Measurements from ENCODE around the gene ANKFY1. TPM values are rescaled to one million over a fixed set of nuclear protein-coding genes. Genes with fewer than 3 reads are reported as not detected.
A peak's percentile ranks its signal among the peaks of the same experiment; 100 is the strongest.
"Not testable (repeated sequence)": the region's sequence is repeated elsewhere in the genome, so short reads cannot be mapped to it uniquely, and the experiment has no call there.

ANKFY1 gene
- total RNA-seq, 1 donor from 2014 or later: 51.9 TPM

GRCh38 chr17:4287710-4288109, 23.9 kb upstream of the ANKFY1 start:
- H3K4me3 Mint-ChIP-seq (ENCODE audit: low read depth): no peak overlapping the region
- H3K9me3 Mint-ChIP-seq: no peaks in the 10 kb centered on the region
- H3K4me1 Mint-ChIP-seq (ENCODE audit: low read depth): peaks cover 3% of the 10 kb centered on the region
- no peak for DNase-seq (ENCODE audit: low spot score)
- intact Hi-C loops (cut with micrococcal nuclease): no loop called here
- no peaks in the 10 kb centered on the region for H3K27me3 Mint-ChIP-seq (ENCODE audit: low read depth)
- no peak overlapping the region for H3K27ac Mint-ChIP-seq
- H3K36me3 Mint-ChIP-seq (ENCODE audit: low read depth): peaks cover 41% of the 10 kb centered on the region

DNA sequence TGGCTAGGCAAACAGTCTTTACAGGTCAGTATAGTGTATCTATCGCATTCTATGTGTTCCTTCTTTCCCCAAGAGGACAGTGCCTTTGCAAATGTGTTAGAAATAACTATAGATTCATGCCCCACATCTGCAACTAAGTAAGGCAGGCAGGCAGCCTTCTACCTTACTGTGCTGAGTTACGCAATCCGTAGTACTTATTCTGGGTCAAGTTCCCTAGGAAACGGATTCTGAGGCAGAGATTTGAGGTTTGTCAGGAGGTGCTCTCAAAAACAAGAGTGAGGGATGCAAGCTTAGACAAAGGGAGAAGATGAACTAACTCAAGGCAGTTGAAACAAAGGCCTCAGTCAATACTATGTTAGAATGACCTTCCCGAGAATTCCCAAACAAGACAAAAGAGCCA, 12.7 kb upstream of the ANKFY1 start:
- H3K9me3 Mint-ChIP-seq: no peaks in the 10 kb centered on the region
- peaks cover 3% of the 10 kb centered on the region for H3K4me1 Mint-ChIP-seq (ENCODE audit: low read depth)
- H3K27me3 Mint-ChIP-seq (ENCODE audit: low read depth): no peaks in the 10 kb centered on the region
- H3K36me3 Mint-ChIP-seq (ENCODE audit: low read depth): peaks cover 40% of the 10 kb centered on the region
- H3K4me3 Mint-ChIP-seq (ENCODE audit: low read depth): no peak overlapping the region
- intact Hi-C loops (cut with micrococcal nuclease): no loop called here
- DNase-seq (ENCODE audit: low spot score): no peak
- H3K27ac Mint-ChIP-seq: no peak overlapping the region

DNA sequence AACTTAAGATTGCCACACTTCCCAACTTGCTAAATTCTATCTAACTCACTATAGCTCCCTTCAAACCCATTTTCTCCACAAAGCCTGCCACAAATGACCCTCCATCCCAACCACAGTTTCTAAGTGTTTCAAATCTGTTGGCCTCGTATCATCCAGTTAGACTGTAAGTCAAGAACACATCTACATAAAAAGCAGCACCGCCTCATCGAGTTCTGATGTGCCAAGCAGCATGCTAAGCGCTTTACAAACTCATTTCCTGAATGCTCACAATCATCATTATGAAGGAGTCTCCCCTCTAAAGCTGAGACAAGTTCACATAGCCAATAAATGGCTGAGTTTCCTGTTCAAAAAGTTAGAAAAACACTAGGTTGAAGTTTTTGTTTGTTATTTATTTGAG, 9.2 kb upstream of the ANKFY1 start:
- H3K9me3 Mint-ChIP-seq: no peaks in the 10 kb centered on the region
- no peak for DNase-seq (ENCODE audit: low spot score)
- intact Hi-C loops (cut with micrococcal nuclease): no loop called here
- no peaks in the 10 kb centered on the region for H3K27me3 Mint-ChIP-seq (ENCODE audit: low read depth)
- no peak overlapping the region for H3K27ac Mint-ChIP-seq
- H3K4me1 Mint-ChIP-seq (ENCODE audit: low read depth): peaks cover 3% of the 10 kb centered on the region
- no peak overlapping the region for H3K4me3 Mint-ChIP-seq (ENCODE audit: low read depth)
- H3K36me3 Mint-ChIP-seq (ENCODE audit: low read depth): peaks cover 46% of the 10 kb centered on the region

DNA sequence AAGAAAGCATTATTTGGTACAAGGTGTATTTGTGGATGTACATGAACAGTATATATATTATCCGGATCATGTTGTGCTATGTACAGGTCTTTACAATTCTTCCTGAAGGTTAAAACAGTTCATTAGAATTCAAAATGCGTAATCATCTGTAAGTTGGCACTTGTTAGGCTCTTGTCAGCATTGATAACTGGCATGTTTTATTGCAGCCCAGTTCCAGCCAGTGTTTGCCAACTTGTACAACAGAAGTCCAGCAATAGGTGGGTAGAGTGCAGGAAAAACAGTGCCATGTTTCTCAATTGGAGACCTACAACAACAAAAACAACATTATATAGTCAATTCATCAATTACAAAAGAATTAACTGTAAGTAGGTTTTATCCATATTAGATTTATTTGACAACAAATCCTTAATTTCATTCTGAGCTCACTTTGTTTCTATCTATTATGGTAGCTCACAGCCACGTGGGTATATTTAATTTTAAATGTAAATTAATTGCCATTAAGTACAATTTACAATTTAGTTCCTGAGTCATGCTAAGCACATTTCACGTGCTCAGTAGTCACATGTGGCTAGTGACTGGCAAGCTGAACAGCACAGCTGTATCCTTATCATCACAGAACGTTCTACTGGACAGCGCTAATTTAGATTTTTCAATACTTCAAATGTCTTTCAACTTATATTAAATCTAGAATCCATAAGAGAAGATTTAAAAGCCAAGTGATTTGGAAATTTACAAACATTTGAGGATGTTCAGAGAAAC, 8.6 kb upstream of the ANKFY1 start:
- intact Hi-C loops (cut with micrococcal nuclease): no loop called here

GRCh38 chr17:4270736-4271135, 7.0 kb upstream of the ANKFY1 start:
- Mint-ChIP-seq H3K27me3 (ENCODE audit: low read depth) (no peaks in the 10 kb centered on the region), H3K4me1 (ENCODE audit: low read depth) (peaks cover 1% of the 10 kb centered on the region), H3K36me3 (ENCODE audit: low read depth) (peaks cover 36% of the 10 kb centered on the region), H3K27ac (no peak overlapping the region), H3K4me3 (ENCODE audit: low read depth) (no peak overlapping the region), H3K9me3 (no peaks in the 10 kb centered on the region)
- intact Hi-C loops (cut with micrococcal nuclease): no loop called here
- DNase-seq (ENCODE audit: low spot score): no peak

More for the DNA sequence above, 8.6 kb upstream of the ANKFY1 start:
- no peak for DNase-seq (ENCODE audit: low spot score)
- Mint-ChIP-seq H3K36me3 (ENCODE audit: low read depth) (peaks cover 46% of the 10 kb centered on the region), H3K27me3 (ENCODE audit: low read depth) (no peaks in the 10 kb centered on the region), H3K4me1 (ENCODE audit: low read depth) (peaks cover 3% of the 10 kb centered on the region), H3K27ac (no peak overlapping the region), H3K4me3 (ENCODE audit: low read depth) (no peak overlapping the region), H3K9me3 (no peaks in the 10 kb centered on the region)

- H3K4me1 Mint-ChIP-seq (ENCODE audit: low read depth): peaks cover 1% of the 10 kb centered on the region
- no peak overlapping the region for H3K27ac Mint-ChIP-seq
- no peak overlapping the region for H3K4me3 Mint-ChIP-seq (ENCODE audit: low read depth)
- no peaks in the 10 kb centered on the region for H3K27me3 Mint-ChIP-seq (ENCODE audit: low read depth)
- peaks cover 35% of the 10 kb centered on the region for H3K36me3 Mint-ChIP-seq (ENCODE audit: low read depth)
- DNase-seq (ENCODE audit: low spot score): no peak
- no peaks in the 10 kb centered on the region for H3K9me3 Mint-ChIP-seq
- intact Hi-C loops (cut with micrococcal nuclease): no loop called here
Observed at GRCh38 chr17:4269915-4270314, 6.1 kb upstream of the ANKFY1 start.

- Mint-ChIP-seq H3K27me3 (ENCODE audit: low read depth) (no peaks in the 10 kb centered on the region), H3K4me3 (ENCODE audit: low read depth) (no peak overlapping the region), H3K27ac (no peak overlapping the region), H3K36me3 (ENCODE audit: low read depth) (peaks cover 39% of the 10 kb centered on the region), H3K4me1 (ENCODE audit: low read depth) (peaks cover 17% of the 10 kb centered on the region), H3K9me3 (no peaks in the 10 kb centered on the region)
- no peak for DNase-seq (ENCODE audit: low spot score)
- intact Hi-C loops (cut with micrococcal nuclease): no loop called here
Observed at GRCh38 chr17:4267402-4267801, 3.6 kb upstream of the ANKFY1 start.

- DNase-seq (ENCODE audit: low spot score): no peak
- Mint-ChIP-seq H3K27ac (no peak overlapping the region), H3K9me3 (peaks cover 3% of the 10 kb centered on the region), H3K4me3 (ENCODE audit: low read depth) (no peak overlapping the region), H3K36me3 (ENCODE audit: low read depth) (peaks cover 40% of the 10 kb centered on the region), H3K27me3 (ENCODE audit: low read depth) (no peaks in the 10 kb centered on the region), H3K4me1 (ENCODE audit: low read depth) (peaks cover 21% of the 10 kb centered on the region)
- intact Hi-C loops (cut with micrococcal nuclease): no loop called here
Observed at GRCh38 chr17:4266550-4266949, 2.8 kb upstream of the ANKFY1 start.

- intact Hi-C loops (cut with micrococcal nuclease): loop anchor here (5.0 kb wide), 1 partner anchor 105 kb away; the partner anchor contains the start of gene UBE2G1
- DNase-seq (ENCODE audit: low spot score): no peak
- H3K27me3 Mint-ChIP-seq (ENCODE audit: low read depth): no peaks in the 10 kb centered on the region
- H3K27ac Mint-ChIP-seq: peak overlapping the region; percentile 63
- peaks cover 24% of the 10 kb centered on the region for H3K4me1 Mint-ChIP-seq (ENCODE audit: low read depth)
- H3K9me3 Mint-ChIP-seq: peaks cover 17% of the 10 kb centered on the region
- peak overlapping the region; percentile 85 for H3K4me3 Mint-ChIP-seq (ENCODE audit: low read depth)
- peaks cover 50% of the 10 kb centered on the region for H3K36me3 Mint-ChIP-seq (ENCODE audit: low read depth)
Observed at GRCh38 chr17:4262703-4263102, 1.1 kb downstream of the ANKFY1 start.

DNA sequence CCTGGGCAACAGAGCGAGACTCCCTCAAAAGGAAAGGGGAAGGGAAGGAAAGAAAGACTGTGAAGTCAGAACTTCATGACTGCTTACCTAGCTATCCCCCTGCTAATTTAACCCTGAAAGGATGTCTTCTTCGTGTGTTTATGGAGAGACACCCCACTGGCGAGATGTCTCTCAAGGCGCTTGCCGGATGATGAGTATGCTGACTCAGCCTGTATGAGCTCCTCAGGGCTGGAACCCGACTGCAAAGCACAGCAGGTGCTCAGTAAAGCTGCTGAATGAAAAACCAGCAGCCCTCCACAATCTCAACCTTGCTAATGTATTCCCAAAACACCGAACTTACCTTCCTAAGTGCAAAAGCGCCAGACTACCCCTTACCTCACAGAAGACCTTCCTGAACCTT, 2.3 kb downstream of the ANKFY1 start:
- Mint-ChIP-seq H3K36me3 (ENCODE audit: low read depth) (peaks cover 62% of the 10 kb centered on the region), H3K4me3 (ENCODE audit: low read depth) (peak overlapping the region; percentile 34), H3K27me3 (ENCODE audit: low read depth) (no peaks in the 10 kb centered on the region), H3K9me3 (peaks cover 25% of the 10 kb centered on the region), H3K27ac (no peak overlapping the region), H3K4me1 (ENCODE audit: low read depth) (peaks cover 36% of the 10 kb centered on the region)
- intact Hi-C loops (cut with micrococcal nuclease): loop anchor here (5.0 kb wide), 1 partner anchor 106 kb away; the partner anchor contains the start of gene UBE2G1
- DNase-seq (ENCODE audit: low spot score): no peak

DNA sequence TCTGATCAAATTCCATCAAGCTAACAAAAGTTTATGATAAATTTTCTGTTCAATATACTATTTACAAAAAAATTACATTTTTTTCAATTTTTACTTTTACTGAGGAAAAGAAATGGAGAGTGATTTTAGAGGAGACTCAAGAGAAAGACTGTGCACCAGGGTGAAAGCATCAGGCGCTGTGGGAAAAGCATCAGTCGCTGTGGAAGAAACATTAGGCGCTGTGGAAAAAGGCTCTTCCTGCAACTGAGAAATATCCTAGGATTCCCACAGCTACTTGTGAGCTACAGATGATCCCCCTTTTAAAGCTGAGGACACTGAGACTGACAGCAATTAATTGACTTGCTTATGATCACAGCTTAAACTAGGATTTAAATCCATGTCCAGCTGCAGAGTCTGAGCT, 4.9 kb downstream of the ANKFY1 start:
- Mint-ChIP-seq H3K27me3 (ENCODE audit: low read depth) (no peaks in the 10 kb centered on the region), H3K4me1 (ENCODE audit: low read depth) (peaks cover 29% of the 10 kb centered on the region), H3K27ac (no peak overlapping the region), H3K9me3 (peaks cover 25% of the 10 kb centered on the region), H3K4me3 (ENCODE audit: low read depth) (no peak overlapping the region), H3K36me3 (ENCODE audit: low read depth) (peaks cover 70% of the 10 kb centered on the region)
- intact Hi-C loops (cut with micrococcal nuclease): no loop called here
- DNase-seq (ENCODE audit: low spot score): no peak

DNA sequence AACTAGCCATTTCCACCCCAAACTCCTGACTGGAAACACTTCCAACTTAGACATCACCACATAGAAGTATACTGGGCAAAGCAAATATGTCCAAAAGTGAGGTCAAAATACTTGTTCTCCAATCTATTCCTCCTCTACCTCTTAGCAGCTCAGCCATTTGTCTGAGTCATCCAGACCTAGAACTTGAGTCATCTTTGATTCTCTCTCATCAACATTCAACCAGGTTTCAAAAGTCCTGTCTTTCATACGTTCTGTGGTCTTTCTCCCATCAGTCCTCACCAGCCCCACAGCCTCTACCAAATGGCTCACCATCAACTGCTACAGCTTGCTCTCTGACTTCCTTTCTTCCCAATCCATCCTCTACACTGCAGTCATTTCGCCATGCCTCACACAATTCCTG, 6.8 kb downstream of the ANKFY1 start:
- no peak overlapping the region for H3K4me3 Mint-ChIP-seq (ENCODE audit: low read depth)
- peak overlapping the region; percentile 28 for H3K27ac Mint-ChIP-seq

DNA sequence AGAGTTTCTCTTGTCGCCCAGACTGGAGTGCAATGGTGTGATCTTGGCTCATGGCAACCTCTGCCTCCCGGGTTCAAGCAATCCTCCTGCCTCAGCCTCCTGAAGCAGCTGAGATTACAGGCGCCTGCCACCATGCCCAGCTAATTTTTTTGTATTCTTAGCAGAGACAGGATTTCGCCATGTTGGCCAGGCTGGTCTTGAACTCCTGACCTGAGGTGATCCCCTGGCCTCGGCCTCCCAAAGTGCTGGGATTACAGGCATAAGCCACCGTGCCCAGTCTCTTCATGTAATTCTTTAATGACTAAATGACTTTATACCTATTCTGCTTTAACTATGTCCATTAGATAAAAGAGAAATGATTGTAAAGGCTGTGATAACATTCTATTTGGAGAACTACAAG, 8.5 kb downstream of the ANKFY1 start:
- Mint-ChIP-seq H3K4me1 (ENCODE audit: low read depth) (peaks cover 24% of the 10 kb centered on the region), H3K36me3 (ENCODE audit: low read depth) (peaks cover 51% of the 10 kb centered on the region)
- DNase-seq (ENCODE audit: low spot score): not testable (repeated sequence)

More for the DNA sequence above, 6.8 kb downstream of the ANKFY1 start:
- Mint-ChIP-seq H3K27me3 (ENCODE audit: low read depth) (no peaks in the 10 kb centered on the region), H3K9me3 (peaks cover 25% of the 10 kb centered on the region), H3K4me1 (ENCODE audit: low read depth) (peaks cover 25% of the 10 kb centered on the region), H3K36me3 (ENCODE audit: low read depth) (peaks cover 64% of the 10 kb centered on the region)
- no peak for DNase-seq (ENCODE audit: low spot score)
- intact Hi-C loops (cut with micrococcal nuclease): no loop called here

More for the DNA sequence above, 8.5 kb downstream of the ANKFY1 start:
- H3K27ac Mint-ChIP-seq; H3K4me3 Mint-ChIP-seq (ENCODE audit: low read depth); H3K27me3 Mint-ChIP-seq (ENCODE audit: low read depth); intact Hi-C loops (cut with micrococcal nuclease): not testable (repeated sequence)
- peaks cover 19% of the 10 kb centered on the region for H3K9me3 Mint-ChIP-seq
